Putamen (tissue), 1 donor: ENCODE measurements around the gene COMT.
"Not testable (repeated sequence)": the region's sequence is repeated elsewhere in the genome, so short reads cannot be mapped to it uniquely, and the experiment has no call there.

ENCODE experiments used
- DNase-seq: peaks from one replicate; pipeline ENCODE4 v3.0.0-alpha.2; 2016; ENCODE audit warnings: low spot score

The COMT gene

GRCh38 chr22:19909350-19910179, 32.0 kb upstream of the COMT start:
- DNase-seq = peak; percentile 53

GRCh38 chr22:19910180-19910744, 31.3 kb upstream of the COMT start:
- no peak for DNase-seq

GRCh38 chr22:19911540-19912270, 29.9 kb upstream of the COMT start:
- no peak for DNase-seq

GRCh38 chr22:19912271-19912999, 29.1 kb upstream of the COMT start:
- no peak for DNase-seq

GRCh38 chr22:19913337-19913936, 28.1 kb upstream of the COMT start:
- DNase-seq = no peak

DNA sequence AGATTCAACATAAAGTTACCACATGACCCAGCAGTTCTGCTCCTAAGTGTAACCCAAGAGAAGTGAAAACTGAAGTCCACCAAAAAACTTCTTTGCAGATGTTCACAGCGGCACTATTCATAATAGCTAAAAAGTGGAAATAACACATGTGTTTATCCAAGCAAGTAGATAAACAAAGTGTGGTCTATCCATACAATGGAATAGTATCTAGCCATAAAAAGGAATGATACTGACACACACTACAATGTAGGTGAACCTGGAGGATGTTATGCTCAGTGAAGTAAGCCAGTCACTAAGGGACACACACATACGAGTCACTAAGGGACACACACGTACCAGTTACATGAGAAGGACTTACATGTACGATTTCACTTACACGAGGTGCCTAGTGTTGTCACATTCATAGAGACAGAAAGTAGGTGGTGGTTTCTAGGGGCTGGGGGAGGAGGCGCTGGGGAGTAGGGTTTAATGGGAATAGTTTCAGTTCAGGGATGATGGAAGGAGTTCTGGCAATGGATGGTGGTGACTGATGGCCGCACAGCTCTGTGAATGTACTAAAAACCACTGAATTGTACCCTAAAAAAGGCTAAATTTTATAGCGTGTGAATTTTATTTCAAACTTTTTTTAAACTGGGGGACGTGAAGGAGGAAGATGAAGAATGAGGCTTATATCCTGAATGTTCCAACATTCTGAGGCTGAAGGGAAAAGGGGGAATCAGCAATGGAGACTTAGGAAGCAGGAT, 27.2 kb upstream of the COMT start:
- DNase-seq = no peak

GRCh38 chr22:19915287-19915954, 26.2 kb upstream of the COMT start:
- DNase-seq = no peak

- DNase-seq = no peak
Observed at GRCh38 chr22:19916006-19916405, 25.6 kb upstream of the COMT start.

DNA sequence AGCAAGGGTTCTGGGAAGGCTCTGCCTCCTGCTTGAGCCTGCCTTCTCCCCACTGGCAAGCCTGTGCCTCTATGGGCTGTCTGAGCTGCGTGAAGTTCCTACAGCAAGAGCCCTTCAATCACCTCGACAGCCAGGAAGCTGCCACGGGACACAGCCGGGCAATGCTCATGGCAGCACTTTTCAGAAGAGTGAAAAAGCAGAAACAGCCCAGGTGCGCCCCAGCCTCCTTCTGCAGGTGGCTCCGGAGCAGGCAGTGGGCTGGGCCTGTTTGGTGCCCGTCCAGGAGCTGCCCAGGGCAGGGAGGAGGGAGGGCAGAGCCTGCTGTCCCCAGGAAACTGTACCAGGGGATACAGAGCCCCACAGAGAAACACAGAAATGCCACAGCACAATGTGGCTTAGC, 24.6 kb upstream of the COMT start:
- no peak for DNase-seq

GRCh38 chr22:19917389-19918138, 24.0 kb upstream of the COMT start:
- no peak for DNase-seq

GRCh38 chr22:19918332-19919106, 23.1 kb upstream of the COMT start:
- DNase-seq = no peak

GRCh38 chr22:19919701-19920363, 21.7 kb upstream of the COMT start:
- DNase-seq = no peak

- DNase-seq = no peak
Observed at GRCh38 chr22:19921544-19922081, 20.0 kb upstream of the COMT start.

DNA sequence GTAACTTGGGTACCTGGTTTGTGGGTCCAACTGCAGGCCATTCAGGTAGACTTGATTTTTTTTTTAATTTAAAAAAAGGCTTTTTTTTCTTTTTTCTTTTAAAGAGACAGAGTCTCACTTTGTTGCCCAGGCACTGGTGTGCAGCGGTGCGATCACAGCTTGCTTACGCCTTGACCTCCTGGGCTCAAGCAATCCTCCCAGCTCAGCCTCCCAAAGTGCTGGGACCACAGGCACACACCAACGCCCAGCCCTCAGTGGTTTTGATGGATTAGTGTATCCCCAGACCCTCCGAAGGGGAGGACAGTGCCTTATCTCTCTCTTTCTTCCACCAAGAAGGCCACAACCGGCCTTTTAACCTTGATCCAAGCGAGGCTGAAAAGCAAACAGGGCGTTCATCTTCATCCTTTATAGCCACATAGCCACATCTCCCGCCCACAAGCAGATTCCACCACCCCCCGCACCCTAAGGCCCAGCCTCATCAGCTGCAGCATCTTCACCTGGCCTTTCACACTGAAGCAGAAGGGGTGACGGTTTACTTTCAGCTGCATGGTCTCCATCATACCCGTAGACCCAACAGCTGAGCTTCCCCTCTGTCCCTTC, 17.6 kb upstream of the COMT start:
- no peak for DNase-seq

- not testable (repeated sequence) for DNase-seq
Observed at GRCh38 chr22:19926028-19926427, 15.5 kb upstream of the COMT start.

DNA sequence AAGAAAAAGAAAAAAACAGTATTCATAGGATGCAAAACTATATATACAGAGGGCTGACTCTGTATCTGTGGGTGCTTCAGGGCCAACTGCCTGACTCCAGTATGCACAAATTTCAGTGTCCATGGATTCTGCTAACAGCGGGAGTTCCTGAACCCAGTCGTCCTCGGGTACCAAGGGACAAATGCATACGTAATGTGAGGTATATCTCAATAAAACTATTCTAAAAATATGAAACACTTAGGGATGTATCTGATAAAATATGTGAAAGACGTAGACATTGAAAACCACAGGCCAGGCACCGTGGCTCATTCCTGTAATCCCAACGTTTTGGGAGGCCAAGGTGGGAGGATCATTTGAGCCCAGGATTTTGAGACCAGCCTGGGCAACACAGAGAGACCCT, 13.9 kb upstream of the COMT start:
- DNase-seq = no peak

DNA sequence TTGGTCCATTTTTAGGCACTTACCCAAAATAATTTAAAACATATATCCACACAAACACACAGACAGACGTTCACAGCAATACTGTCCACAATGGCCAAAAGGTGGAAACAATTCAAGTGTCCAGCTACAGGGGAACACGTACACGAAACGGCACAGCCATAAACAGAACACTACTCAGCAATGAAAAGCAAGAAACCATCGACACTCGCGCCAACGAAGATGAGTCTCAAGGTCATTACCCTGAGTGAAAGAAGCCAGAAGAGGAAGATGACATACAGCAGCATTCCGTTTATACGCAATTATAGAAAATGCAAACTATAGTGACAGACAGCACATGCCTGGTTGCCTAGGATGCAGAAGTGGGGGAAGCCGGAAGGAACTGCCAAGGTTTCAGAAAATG, 13.4 kb upstream of the COMT start:
- no peak for DNase-seq
